ENCODE data around the gene ALDH5A1.

Gene ALDH5A1

DNA sequence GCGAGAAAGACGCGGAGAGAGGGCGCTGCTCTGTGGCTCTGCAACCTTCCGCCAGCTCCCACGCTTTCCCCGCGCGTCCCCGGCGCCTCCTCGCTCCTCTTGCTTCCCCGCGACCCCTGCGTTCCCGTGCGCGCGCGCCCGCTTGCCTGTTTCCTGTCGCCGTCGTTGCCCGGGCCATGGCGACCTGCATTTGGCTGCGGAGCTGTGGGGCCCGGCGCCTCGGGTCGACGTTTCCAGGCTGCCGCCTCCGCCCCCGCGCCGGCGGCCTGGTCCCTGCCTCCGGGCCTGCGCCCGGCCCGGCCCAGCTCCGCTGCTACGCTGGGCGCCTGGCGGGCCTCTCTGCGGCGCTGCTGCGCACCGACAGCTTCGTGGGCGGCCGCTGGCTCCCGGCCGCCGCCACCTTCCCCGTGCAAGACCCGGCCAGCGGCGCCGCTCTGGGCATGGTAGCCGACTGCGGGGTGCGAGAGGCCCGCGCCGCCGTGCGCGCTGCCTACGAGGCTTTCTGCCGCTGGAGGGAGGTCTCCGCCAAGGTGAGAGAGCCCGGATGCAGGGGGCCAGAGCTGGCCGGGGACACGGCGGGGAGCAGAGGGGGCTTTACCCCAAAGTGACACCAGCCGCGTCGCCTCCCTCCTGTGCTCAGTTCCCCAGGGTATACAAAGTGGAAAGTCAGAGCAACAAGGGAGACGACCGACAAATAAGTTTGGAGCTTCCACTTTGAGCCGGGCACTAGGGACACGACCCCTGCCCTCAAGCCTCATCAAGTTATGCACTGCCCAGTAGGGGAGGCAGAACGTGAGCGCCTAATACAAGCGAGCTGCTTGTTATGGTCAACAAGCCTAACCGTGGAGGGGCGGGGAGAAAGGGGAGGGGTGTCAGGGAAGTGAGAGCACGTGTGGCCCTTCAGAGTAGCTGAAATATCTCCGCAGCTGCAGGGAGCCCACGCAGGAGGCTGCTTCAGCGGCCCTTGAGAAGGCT lies at the start of gene ALDH5A1:
Gene ALDH5A1 (plus strand): TSS at position 149 of the 975 bp plus-strand sequence. CDS start 28 bp downstream, at position 177.
- DNase-seq (ENCODE audit: low read depth), result peak; percentile 53

DNA sequence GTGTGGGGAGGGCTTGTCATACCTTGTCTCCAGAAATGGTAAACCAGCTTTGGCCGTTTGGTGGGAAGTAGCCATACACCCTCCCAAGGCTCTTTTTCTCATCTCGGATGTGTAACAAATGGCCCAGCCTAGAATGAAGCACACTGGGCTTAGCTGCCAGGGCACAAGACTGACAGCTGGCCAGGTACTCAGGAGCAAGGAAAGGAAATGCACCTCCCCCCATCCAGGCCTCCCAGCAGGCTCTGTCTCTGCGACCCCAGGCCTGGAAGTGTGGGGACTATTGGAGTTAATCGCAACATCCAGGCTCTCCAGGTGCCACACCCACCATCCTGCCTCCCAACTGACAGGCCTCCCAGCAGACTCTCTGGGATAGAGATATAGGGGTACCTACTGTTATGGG lies 49.1 kb upstream of the ALDH5A1 start:
- DNase-seq (ENCODE audit: low read depth), result no peak

DNA sequence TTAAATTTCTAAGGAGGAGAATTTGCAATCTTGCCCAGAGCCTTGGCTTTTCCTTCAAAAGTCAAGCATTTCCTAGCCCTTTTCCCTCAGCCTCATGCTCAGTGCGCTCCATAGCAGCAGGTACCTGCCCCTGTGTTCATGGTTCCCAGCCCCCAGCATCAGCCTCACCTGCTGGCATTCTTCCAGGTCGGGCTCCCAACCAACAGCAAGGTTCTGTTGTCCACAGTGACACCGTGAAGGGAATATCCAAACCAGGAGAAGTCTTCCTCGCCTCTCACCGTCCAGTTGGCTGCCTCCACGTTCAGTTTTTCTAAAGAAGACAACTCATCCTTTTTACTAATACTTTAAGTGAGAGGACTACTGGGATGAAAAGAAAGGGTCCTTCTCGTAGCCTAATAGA lies 48.1 kb upstream of the ALDH5A1 start:
- no peak for DNase-seq (ENCODE audit: low read depth)

DNA sequence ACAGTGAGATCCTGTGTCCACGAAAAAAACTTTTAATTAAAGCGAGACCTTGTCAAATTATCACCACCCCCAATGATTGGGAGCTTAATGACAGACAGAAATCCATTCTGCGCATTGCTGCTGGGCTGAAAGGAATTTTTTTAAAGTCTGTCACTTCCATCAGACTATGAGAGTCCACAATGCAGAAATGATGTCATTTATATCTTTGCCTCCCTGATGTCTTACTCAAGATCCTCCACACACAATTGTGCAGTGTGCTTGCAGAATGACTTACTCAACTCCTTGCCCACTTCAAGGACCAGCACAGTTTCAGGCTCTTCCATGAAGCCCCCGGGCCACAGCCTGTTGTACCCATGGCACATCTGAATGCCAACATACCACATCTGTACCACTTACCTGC lies 46.4 kb upstream of the ALDH5A1 start:
- no peak for DNase-seq (ENCODE audit: low read depth)

DNA sequence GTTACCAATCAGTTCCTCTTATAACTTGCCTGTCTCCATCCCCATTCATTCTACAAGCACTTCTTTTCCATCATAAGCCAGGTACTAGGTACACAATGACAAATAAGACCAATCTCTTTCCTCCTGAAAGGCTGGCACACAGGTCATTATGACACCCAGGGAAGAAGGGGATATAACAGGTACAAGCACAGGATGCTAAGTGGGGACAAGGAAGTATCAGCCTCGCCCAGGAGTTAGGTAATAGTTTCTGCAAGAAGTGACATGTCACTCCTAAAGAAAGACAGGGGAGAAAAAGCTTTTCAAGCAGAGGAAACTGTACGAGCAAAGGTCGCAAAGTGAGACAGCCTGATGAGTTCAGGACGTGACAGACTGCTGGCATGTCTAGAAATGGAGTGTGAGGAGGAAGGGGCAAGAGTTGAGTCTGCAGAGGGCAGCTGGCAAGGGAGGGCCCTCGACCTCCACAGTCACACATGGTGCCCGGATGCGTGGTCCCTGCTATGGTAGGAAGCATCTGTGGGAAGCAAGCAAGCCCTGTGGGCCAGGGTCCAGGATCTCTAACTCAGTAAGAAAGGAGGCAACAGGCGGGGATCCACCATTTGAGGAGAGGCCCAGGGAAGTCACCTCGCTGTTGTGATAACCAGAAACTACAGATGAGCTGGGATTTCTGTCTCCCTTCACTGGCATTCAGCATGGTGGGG lies 45.8 kb upstream of the ALDH5A1 start:
- DNase-seq (ENCODE audit: low read depth), result no peak

DNA sequence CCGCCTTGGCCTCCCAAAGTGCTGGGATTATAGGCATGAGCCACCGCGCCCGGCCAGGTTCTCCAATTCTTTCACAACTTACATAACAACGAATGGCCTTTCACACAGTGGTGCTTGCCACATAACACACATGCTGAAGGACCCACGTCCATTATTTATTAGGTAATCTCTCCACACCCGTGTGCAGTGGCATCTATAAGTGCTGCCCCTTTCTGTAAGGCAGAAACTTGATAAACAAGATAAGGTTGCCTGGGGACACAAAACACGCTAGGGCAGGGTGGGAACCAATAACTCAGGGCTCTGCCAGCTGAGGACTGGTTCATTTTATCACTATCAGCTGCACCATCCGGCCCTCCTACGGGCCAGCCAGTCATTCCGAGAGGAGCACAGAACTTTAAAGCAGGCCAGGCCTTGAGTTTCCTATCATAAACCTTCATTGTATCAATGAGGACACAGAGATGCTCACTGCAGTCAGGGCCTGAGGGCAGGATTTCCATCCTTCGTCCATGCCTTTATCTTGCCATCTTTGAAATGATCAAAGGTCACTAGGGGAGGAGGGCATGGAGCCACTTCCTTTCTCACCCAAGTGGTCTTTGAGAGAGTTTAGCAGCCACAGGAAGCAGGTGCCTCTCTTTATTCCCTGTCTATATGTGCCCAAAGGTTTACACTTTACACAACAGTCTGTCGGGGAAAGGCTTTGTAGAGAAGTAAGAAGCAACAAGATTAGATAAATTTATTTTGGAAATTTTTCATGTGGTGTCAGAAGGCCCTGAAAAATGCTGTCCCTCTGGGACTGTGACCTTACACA lies 43.0 kb upstream of the ALDH5A1 start:
- no peak for DNase-seq (ENCODE audit: low read depth)

DNA sequence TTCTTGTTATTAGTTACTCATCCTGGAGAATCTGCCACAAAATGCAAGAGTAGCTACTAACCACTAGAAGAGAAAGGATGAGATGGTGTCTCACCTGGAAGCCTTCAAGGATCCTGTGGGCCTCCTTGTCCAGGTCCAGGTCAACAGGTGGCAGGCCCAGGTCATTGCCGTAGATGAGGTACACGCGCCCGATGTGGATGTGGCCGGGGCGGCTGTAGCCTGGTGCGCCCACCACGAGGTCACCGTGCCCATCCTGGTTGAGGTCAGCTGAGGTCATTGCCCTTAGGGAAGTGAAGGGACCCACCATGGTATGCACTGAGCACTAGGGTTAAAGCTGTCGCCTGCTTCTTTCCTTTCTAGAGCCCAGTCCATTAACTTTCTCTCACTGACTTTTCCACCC lies 40.8 kb upstream of the ALDH5A1 start:
- no peak for DNase-seq (ENCODE audit: low read depth)

DNA sequence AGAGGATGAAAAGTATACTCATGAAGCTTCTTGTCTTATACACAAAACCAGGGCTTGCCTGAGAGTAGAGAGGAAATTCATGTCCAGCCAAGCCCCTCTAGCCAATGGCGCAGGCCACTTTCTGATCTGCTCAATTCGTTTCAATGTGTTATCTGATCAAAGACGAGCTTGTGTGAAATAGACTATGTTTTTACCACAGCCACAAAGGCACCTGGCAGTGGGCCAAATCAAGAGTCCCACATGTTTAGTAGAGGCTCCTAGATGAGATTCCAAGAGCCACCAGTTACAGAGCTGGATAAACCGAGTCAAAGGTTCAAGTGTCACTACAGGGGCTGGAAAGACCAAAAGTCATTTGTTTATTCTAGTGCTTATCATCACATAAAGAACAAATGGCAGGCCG lies 40.3 kb upstream of the ALDH5A1 start:
- no peak for DNase-seq (ENCODE audit: low read depth)

DNA sequence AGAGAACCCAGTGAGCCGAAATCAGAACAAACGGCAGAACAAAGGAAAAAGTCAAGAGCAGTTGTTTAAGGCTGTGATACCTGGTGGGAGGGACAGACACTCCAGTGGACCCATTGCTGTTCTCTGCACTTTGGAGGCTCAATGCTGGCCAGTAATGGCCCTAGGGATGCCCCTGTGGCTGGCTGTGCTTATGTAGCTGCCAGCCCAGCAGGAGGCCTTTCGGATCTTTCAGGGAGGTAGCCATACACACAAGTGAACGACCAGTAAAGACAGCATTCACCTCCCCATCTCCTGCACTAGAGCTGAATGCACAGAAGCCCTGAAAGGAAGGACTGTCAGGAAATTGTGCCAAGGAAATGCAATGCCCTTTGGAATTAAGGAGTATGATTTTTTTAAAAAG lies 39.7 kb upstream of the ALDH5A1 start:
- no peak for DNase-seq (ENCODE audit: low read depth)

DNA sequence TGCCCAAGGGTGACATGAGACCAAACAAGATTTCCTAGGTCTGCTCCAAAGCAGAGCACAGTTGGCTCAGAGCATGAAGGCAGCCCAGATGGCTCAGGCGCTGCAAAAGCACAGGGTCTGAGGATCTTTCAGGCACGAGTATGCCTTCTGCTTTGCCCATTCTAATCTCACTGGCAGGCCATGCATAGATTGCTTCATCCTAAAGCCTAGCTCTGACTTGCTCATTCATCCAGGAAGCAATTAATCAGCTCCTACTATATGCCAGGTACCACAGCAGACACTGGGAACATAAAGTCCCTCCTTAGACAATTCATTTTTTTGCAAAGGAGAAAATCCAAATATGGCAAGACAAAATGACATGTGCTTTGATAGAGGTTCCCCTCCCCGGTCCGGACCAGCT lies 36.6 kb upstream of the ALDH5A1 start:
- no peak for DNase-seq (ENCODE audit: low read depth)

DNA sequence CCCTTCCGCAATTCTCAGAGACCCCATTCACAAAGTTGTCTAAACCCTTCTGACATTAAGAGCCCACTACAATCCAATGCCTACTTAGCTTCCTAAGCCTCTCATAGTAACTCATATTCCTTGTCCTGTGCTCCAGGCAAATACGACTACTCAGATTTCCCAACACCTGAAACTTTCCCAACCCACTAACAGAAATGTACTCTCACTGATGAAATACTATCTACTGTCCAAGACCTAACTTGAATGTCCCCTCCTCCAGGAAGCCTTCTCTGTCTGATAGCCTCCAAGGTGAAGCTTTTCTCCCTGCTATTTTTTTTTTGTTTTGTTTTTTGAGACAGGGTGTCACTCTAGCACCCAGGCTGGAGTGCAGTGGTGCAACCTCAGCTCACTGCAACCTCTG lies 35.8 kb upstream of the ALDH5A1 start:
- no peak for DNase-seq (ENCODE audit: low read depth)

DNA sequence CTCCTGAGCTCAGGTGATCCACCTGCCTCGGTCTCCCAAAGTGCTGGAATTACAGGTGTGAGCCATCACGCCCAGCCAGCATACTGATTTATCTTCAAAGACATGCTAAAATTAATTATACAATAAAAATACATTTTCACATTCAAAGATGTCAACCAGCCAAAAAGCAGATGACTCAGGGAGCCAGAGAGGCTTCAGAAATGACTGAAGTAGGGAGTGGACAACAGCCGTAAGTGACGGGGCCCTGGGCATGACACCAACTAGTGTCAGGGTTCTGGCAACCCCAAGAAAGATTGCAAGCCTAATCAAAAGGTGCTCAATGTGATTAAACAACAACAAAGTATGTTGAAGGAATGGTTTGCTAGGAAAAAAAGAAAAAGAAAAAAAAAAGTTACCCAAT lies 33.8 kb upstream of the ALDH5A1 start:
- DNase-seq (ENCODE audit: low read depth), result no peak

DNA sequence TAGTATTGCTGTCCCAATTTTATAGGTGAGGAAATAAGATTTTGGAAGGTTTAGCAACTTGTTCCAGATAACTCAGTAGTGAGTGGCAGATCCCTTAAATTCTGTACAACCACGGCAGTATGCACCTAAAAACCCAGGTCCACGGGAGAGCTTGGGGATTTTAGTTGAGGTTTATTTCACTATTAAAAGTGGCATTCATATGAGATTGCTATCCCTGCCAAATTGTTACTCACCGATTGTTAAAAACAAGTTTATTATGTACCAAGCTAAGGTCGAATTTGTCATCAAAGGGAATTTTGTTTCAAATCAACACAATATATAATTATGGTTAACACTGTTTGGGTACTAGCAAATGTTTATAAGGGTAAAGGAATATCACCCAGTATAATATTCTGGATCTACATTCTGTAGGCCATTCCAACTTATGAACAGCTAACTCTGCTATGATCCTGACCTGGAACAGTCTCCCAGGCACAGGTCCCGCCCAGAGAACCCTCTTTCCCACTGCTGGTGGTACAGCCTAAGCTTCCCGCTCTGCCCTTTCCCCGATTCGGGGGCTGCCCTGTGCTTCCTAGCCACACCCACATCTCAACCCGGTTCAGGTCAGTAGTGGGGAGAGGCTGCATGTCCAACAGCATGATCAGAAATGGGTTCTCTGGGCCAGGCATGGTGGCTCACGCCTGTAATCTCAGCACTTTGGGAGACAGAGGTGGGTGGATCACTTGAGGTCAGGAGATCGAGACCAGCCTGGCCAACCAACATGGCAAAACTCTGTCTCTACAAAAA lies 30.3 kb upstream of the ALDH5A1 start:
- no peak for DNase-seq (ENCODE audit: low read depth)

DNA sequence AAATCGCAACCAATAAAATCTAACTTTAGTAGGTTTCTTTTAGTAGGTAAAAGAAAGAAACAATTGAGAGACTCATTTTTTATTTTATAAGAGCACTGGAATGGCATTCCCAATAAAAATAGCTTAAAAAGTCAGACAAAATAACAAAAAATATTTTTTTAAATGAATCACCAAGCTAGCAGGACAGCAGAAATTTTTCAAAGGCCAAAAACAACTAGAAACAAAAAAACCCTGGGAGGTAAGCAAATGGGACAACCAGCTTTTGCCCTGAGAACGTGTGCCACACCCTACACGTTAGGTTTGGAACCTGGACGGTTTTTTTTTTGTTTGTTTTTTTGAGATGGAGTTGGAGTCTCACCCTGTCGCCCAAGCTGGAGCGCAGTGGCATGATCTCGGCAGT lies 25.0 kb upstream of the ALDH5A1 start:
- DNase-seq (ENCODE audit: low read depth), result no peak

DNA sequence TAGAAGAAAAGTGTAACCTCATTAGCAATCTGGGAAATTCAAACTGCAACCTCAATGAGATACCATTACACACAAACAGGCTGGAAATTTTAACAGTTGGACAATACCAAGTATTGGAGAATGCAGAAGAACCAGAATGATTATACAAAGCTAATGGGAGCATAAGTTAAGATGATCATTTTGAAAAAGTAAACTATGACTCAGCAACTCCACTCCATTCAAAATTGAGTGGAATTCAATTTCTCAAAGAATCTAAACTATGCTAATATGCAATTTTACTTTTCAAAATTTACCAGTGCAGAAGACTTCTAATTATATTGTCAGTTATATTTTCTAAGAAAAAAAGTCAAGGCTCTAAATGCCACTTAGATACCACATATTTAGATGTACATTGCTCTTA lies 22.6 kb upstream of the ALDH5A1 start:
- DNase-seq (ENCODE audit: low read depth), result no peak

DNA sequence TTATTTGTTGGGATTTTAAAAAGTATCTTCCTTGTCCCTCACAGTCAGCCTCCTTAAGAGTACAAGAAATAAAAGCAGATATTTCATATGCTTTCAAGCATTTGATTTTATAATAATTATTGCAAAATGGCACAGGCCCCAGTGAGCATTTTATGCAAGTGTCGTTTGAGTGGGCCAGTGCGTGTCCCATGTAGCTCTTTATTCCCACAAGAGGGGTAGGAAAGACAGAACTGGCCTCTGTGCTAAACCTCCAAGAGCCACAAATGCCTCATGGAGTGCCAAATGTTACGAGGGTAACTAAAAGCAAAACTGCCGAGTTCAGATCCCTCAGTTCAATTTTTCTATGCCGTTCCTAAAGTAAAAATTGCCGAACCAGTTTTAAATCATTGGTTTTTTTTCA lies 18.1 kb upstream of the ALDH5A1 start:
- DNase-seq (ENCODE audit: low read depth), result no peak

DNA sequence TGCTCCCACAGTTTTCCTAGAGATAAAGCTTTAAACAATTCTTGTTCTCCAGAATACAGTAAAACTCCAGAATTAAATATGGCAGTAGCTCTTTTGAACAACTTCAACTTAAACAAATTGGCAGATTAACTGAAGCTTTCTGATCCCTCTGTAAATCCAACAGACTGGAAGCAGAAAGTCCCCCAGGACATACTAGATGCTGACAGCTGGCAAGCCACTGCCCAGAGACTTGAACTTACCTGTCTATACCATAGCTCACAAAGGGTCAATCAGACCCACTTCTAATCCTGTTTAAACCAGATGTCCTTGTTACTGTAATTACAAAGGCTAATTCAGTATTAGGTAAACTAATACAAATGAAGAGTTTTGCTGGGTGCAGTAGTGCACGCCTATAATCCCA lies 17.7 kb upstream of the ALDH5A1 start:
- no peak for DNase-seq (ENCODE audit: low read depth)

DNA sequence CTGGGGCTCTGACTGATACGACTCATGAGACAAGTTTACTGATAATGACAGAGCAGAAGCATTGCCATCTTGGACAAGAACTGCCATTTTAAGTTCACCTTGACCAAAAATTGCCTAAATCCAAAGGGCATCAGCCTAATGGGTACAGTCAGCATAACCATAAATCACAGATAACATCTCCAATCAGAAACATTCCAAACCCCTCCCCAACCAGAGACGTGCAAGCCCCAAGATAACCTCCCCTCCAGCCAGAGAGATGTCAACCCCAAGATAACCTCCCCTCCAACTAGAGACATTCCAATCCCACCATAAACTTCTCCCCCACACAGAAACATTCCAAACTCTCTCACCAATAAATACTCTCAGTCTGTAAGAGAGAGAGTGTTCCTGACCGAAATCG lies 15.9 kb upstream of the ALDH5A1 start:
- no peak for DNase-seq (ENCODE audit: low read depth)

DNA sequence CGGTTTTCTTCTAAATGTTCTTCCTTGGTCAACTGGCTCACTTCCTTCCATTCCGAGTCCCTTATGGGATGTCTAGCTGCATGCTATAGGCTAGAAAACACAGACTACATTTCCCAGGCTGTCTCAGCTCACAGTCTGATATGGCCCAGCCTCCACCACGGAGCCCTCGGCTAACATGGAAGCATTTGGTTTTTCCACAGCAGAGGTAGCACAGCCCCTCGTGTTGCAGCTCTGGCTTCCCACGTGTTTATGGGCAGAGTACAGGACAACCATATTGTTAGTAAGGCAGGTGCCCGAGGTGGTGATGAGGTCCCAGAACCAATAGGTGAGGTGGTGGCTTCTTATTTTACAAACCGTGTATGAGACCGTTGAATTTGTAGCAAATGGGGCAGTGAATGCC lies 14.1 kb upstream of the ALDH5A1 start:
- no peak for DNase-seq (ENCODE audit: low read depth)

DNA sequence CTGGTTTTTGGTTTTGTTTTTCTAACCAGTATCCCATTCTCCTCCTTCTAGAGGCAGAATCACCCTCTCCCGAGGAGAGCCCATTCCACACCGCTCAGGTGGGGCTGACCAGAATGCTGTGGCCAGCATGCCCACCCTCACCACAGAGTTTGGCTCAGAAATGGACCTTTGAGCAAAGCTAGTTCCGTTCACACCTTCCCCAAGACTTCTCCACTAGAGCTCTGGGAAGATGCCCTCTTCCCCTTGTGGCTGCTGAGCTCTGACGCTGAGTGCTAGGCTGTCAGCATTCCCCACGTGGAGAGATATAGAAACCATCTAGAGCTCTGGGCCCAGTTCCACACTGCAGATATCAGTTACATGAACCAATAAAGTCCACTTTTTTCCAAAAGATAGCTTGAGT lies 13.3 kb upstream of the ALDH5A1 start:
- no peak for DNase-seq (ENCODE audit: low read depth)

DNA sequence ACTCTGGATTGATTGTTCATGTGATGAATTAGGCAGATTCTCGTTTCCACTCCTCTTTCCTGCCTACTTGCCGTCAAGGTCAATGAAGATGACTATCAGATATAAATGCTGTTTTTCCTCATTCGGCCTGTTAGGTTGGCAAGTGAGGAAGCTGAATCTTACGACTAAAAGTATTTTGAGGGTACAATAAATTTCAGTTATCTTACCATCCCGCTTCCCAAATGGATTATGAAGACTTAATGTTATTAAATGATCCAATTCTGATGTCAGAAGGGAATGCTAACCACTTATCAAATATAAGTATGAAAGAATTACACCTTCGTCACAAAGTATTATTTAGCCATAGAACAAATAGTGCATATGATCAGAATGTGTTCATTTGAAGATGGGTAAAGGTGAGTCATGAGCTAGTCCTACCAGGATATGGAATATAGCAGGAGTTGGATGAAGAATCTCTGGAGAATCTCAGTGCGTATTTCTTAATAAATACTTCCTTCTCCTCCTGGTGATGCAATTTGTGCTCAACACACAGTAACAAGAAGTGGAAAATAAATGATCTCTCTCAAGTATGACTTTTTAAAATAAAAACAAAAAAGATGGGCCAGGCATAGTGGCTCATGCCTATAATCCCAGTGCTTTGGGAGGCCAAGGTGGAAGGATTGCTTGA lies 10.0 kb upstream of the ALDH5A1 start:
- no peak for DNase-seq (ENCODE audit: low read depth)
